PC-9 (cell line): ENCODE results near the gene ADGRG4. TPM values are rescaled to one million over a fixed set of nuclear protein-coding genes. Genes with fewer than 3 reads are reported as not detected.

Experiments used
- BruUV-seq: library from RNA; stranded (reverse); fragments of 400-500 nt; replicated peaks from 2 replicates; lab custom pipeline; 2021; lab: Mats Ljungman, UMichigan
- CTCF ChIA-PET: fragments of 300-600 bp; sonication (Branson Sonifier 250); formaldehyde crosslinking; loops from one replicate; lab custom pipeline; 2022; ENCODE audit warnings: antibody characterized with exemption; lab: Charles Lee
- POLR2A ChIA-PET: fragments of 300-600 bp; sonication (Branson Sonifier 250); formaldehyde crosslinking; loops from one replicate; lab custom pipeline; 2022; ENCODE audit warnings: antibody characterized with exemption; ENCODE audit not compliant: unreplicated experiment; lab: Charles Lee
- DNase-seq, 2 experiments: peaks; one replicate each; pipeline versions ENCODE4 v3.0.0 to v3.0.0-alpha.2; 2015 to 2022; ENCODE audit warnings: mixed read lengths in 1 of 2
- H2AFZ ChIP-seq: fragments of 200-600 bp; sonication (generic); 2 replicates; pipeline ENCODE4 v1.8.1; 2017; ENCODE audit warnings: antibody characterized with exemption
- H3F3A ChIP-seq: fragments of 200-600 bp; sonication (generic); 2 replicates; pipeline ENCODE4 v1.8.1; 2017; ENCODE audit warnings: antibody characterized with exemption, mild to moderate bottlenecking, low read depth; ENCODE audit not compliant: insufficient read depth
- H3K27ac ChIP-seq: fragments of 200-600 bp; sonication (generic); 2 replicates; pipeline ENCODE4 v1.6.1; 2016; ENCODE audit warnings: mixed run types
- H3K27me3 ChIP-seq: fragments of 200-600 bp; sonication (generic); 2 replicates; pipeline ENCODE4 v1.6.1; 2016; ENCODE audit warnings: low read depth, mixed run types; ENCODE audit not compliant: insufficient read depth
- H3K36me3 ChIP-seq: fragments of 200-600 bp; sonication (generic); 2 replicates; pipeline ENCODE4 v1.6.1; 2016; ENCODE audit warnings: low read depth, mixed run types
- H3K4me1 ChIP-seq: fragments of 200-600 bp; sonication (generic); replicated peaks from 2 replicates; pipeline ENCODE4 v1.6.1; 2016; ENCODE audit warnings: mixed run types; ENCODE audit not compliant: insufficient read depth
- H3K4me2 ChIP-seq: fragments of 200-600 bp; sonication (generic); 2 replicates; pipeline ENCODE4 v1.6.1; 2017; ENCODE audit warnings: mixed run types
- H3K4me3 ChIP-seq: fragments of 200-600 bp; sonication (generic); 2 replicates; pipeline ENCODE4 v1.6.1; 2016; ENCODE audit warnings: mixed run types
- H3K79me2 ChIP-seq: fragments of 200-600 bp; sonication (generic); 2 replicates; pipeline ENCODE4 v1.6.1; 2017; ENCODE audit warnings: low read depth, mixed run types
- H3K9me2 ChIP-seq: fragments of 200-600 bp; sonication (generic); 2 replicates; pipeline ENCODE4 v1.8.1; 2017; ENCODE audit warnings: mild to moderate bottlenecking; ENCODE audit not compliant: insufficient read depth
- H3K9me3 ChIP-seq: fragments of 200-600 bp; sonication (generic); 2 replicates; pipeline ENCODE4 v1.8.1; 2016; ENCODE audit warnings: low read depth; ENCODE audit not compliant: insufficient read depth
- H4K20me1 ChIP-seq: fragments of 200-600 bp; sonication (generic); 2 replicates; pipeline ENCODE4 v1.8.1; 2017; ENCODE audit not compliant: insufficient read depth
- CTCF ChIP-seq: fragments of 200-600 bp; sonication (generic); conservative IDR thresholded peaks from 2 replicates; pipeline ENCODE4 v1.6.1; 2017; ENCODE audit warnings: mixed run types, antibody characterized with exemption, mild to moderate bottlenecking, moderate library complexity
- EZH2 ChIP-seq: fragments of 200-600 bp; sonication (generic); IDR thresholded peaks from 2 replicates; pipeline ENCODE4 v1.8.0; 2017; ENCODE audit warnings: antibody characterized with exemption, low read depth
- intact Hi-C: fragments of 100-400 bp; cut with micrococcal nuclease; formaldehyde crosslinking; loops from one replicate; pipeline ENCODE4 v1.10.0; 2022; ENCODE audit not compliant: unreplicated experiment
- total RNA-seq: library from RNA; stranded (reverse); gene quantifications from 2 replicates; pipeline ENCODE4 v1.2.3, GENCODE V29; 2021

The ADGRG4 gene
- total RNA-seq, 1 experiment from 2014 or later: not detected

GRCh38 chrX:136256026-136256425 is 44.7 kb upstream of the ADGRG4 start:
- no peak overlapping the region for H2AFZ ChIP-seq
- POLR2A ChIA-PET: no interaction called here
- H3K4me3 ChIP-seq: no peak overlapping the region
- no peak for TF ChIP-seq CTCF
- TF ChIP-seq EZH2: no peak
- no peaks in the 10 kb centered on the region for H3K9me3 ChIP-seq
- H3K9me2 ChIP-seq: no peaks in the 10 kb centered on the region
- no peaks in the 10 kb centered on the region for H3K79me2 ChIP-seq
- no peaks in the 10 kb centered on the region for H3F3A ChIP-seq
- H4K20me1 ChIP-seq: no peaks in the 10 kb centered on the region
- intact Hi-C loops: no loop called here
- H3K27me3 ChIP-seq: no peaks in the 10 kb centered on the region
- CTCF ChIA-PET: no interaction called here
- no peak for DNase-seq
- no peaks in the 10 kb centered on the region for H3K36me3 ChIP-seq
- H3K4me1 ChIP-seq: peaks cover 11% of the 10 kb centered on the region
- BruUV-seq: no TSS peak
- no peak overlapping the region for H3K4me2 ChIP-seq
- no peak overlapping the region for H3K27ac ChIP-seq

- no peaks in the 10 kb centered on the region for H4K20me1 ChIP-seq
- BruUV-seq: no TSS peak
- H3K4me2 ChIP-seq: no peak overlapping the region
- H3K9me3 ChIP-seq: no peaks in the 10 kb centered on the region
- no peak for TF ChIP-seq EZH2
- no peak for TF ChIP-seq CTCF
- no peak overlapping the region for H3K27ac ChIP-seq
- no peak for DNase-seq
- H3K79me2 ChIP-seq: no peaks in the 10 kb centered on the region
- intact Hi-C loops: no loop called here
- no peak overlapping the region for H3K4me3 ChIP-seq
- no peaks in the 10 kb centered on the region for H3K27me3 ChIP-seq
- no peaks in the 10 kb centered on the region for H3K36me3 ChIP-seq
- H3K9me2 ChIP-seq: no peaks in the 10 kb centered on the region
- peaks cover 21% of the 10 kb centered on the region; the same call in 1 of the 2 replicates for H3K4me1 ChIP-seq
- no peak overlapping the region for H2AFZ ChIP-seq
- ChIA-PET CTCF (no interaction called here), POLR2A (no interaction called here)
- no peaks in the 10 kb centered on the region for H3F3A ChIP-seq
Measured at GRCh38 chrX:136258951-136259350, 41.8 kb upstream of the ADGRG4 start.

GRCh38 chrX:136259543-136259942 is 41.2 kb upstream of the ADGRG4 start:
- no TSS peak for BruUV-seq
- Histone ChIP-seq H3K9me2 (no peaks in the 10 kb centered on the region), H3K4me3 (no peak overlapping the region), H3F3A (no peaks in the 10 kb centered on the region), H3K79me2 (no peaks in the 10 kb centered on the region), H2AFZ (no peak overlapping the region), H3K27me3 (no peaks in the 10 kb centered on the region), H3K4me2 (no peak overlapping the region), H3K9me3 (no peaks in the 10 kb centered on the region), H3K27ac (no peak overlapping the region), H4K20me1 (no peaks in the 10 kb centered on the region), H3K36me3 (no peaks in the 10 kb centered on the region), H3K4me1 (peaks cover 21% of the 10 kb centered on the region; the same call in 1 of the 2 replicates)
- POLR2A ChIA-PET: no interaction called here
- intact Hi-C loops: no loop called here
- no peak for DNase-seq
- TF ChIP-seq CTCF (no peak), EZH2 (no peak)
- CTCF ChIA-PET: no interaction called here
